Activated T-helper 1 cell treated with Interleukin-2 at 50 U/mL for 16 hours (primary cell): ENCODE results near the gene JAKMIP3.

Source experiments
- DNase-seq: peaks from one replicate; pipeline ENCODE4 v3.0.0-alpha.2; 2020; ENCODE audit warnings: low read depth

JAKMIP3 gene

DNA sequence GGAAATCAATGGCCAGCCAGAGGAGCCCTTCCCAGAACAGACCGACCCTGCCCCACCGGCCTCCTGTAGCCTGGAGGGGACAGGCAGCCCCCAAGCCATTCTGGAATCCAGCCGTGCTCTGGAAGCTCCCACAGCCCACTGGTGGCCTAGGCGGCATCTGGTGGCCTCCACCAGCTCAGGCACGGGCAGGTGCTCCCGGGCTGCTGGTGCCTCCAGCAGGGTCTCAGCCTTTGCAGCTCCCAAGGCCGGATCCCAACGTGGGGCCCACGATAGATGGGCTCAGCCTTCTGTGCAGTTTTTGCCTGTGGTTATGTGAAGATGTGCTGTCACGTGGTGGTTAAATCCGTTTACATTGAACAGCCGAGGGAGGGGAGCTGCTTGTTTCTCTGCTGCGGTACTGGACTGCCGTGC lies 44.4 kb downstream of the JAKMIP3 start:
- no peak for DNase-seq

GRCh38 chr10:132110713-132111112 lies 45.0 kb downstream of the JAKMIP3 start:
- DNase-seq = no peak

- DNase-seq = no peak
Observed at GRCh38 chr10:132111121-132111731, 45.5 kb downstream of the JAKMIP3 start.

- no peak for DNase-seq
Observed at GRCh38 chr10:132111871-132112341, 46.2 kb downstream of the JAKMIP3 start.

- no peak for DNase-seq
Observed at GRCh38 chr10:132112611-132113010, 46.9 kb downstream of the JAKMIP3 start.

GRCh38 chr10:132113206-132113605 lies 47.5 kb downstream of the JAKMIP3 start:
- no peak for DNase-seq

DNA sequence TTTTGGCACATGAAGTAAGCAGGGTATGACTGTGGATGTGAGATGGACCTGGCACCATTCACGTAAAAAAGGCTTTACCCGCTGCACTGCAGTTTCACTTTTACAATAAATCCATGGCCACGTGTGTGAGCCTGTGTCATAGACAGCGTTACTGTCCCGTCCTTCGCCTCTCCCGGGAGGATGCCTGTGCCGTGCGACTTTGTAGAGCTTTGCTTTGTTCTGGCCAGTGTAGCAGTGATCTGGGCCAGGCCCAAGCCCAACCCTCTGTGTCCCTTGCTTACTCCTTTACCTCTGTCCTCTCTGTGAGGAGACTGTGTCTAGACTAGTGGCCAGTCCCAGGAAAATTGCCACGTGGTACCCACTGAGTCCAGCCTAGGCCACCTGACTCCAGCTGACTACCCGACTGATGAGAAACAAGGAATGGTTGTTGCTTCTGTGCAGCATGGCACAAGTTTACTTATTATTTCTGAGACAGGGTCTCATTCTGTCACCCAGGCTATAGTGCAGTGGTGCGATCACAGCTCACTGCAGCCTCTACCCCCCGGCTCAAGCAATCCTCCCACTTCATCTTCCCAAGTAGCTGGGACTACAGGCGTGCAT lies 48.1 kb downstream of the JAKMIP3 start:
- DNase-seq = no peak

DNA sequence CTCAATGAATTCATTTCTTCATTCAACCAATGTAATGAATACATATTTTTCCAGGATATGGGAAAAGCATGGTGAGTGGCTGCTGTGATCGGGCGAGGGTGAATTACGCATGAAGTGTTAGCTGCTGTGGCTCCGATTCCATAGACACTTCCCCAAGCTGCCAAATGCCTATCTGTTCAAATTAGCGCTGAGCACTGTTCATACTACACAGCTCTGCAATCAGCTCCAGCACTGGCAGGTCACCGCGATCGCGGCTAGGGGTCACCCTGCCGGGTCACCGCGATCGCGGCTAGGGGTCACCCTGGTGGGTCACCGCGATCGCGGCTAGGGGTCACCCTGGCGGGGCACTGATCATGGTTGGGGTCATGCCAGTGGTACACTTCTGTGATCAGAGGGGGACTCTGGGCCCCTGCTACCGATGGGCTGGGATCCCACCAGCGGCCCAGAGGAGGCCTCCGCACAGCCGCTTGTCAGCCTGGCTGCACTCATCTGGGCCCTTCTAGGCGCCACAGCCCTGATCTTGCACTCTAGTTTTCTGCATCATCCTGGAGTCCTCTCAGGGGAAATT lies 49.3 kb downstream of the JAKMIP3 start:
- DNase-seq = no peak
